HS-27A (cell line): ENCODE measurements around the gene GFM1.

Source experiments
- DNase-seq: peaks from one replicate; pipeline ENCODE4 v3.0.0-alpha.2; 2012; ENCODE audit warnings: low read depth, missing footprints

The GFM1 gene

DNA sequence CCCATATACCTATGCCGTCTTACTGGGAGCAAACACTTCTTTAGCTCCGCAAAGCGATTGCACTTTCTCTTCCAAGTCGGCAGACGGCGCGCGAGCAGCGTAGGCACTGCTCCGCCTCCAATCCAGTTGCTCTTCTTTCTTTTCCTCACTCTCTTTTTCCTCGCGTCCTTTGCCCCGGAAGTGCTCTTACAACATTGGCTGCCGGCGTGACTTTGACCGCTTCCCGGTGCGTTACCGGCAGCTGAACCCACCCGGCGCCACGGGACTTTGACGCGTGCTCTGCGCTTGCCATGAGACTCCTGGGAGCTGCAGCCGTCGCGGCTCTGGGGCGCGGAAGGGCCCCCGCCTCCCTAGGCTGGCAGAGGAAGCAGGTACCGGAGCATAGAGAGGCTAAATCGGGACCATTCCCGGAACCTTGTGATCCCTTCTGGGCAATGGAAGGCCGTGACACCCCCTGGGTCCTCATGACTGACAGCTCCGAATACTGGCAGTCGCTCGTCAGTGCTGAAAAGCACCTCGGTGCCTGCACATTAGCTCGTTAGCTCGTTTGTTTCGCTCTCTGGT lies at the start of gene GFM1:
GFM1 (plus strand) TSS at position 183 of the 564 bp plus-strand sequence; CDS start at position 291, 108 bp downstream.
- peak; percentile 76 for DNase-seq

DNA sequence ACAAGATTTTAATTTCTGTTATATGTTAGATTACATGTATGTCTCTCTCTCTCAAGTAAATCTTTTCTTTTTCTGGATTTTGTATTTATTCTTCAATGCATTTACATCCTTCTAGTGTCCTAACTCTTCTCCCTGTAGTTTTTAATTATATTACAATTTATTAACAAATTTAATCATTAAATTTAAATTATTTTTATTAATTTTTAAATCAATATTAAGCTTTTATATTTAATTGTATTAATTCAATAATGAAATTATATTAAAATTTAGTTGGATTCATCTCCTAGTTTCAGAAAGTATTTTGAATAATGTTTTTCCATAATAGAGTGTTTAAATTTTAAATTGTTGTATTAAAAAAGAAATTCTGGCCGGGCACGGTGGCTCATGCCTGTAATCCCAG lies 43.5 kb upstream of the GFM1 start:
- DNase-seq: no peak

DNA sequence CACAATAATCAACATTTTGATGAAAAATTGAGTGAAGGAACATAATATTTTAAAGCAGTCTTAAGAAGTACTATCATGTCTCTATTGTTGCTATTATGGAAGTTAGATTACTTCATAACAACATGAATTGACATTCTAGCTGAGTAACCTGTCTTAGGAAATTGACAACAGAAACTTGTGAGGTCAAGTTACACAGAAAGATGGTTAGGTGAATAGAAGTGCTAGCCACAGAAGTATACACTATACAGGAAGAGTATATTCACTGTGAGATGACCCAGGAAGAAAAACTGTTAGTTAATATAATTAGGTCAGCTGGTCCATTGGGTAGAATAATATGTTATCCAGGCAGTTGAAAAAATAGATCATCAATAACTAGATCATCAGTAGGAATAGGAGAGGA lies 42.1 kb upstream of the GFM1 start:
- no peak for DNase-seq

DNA sequence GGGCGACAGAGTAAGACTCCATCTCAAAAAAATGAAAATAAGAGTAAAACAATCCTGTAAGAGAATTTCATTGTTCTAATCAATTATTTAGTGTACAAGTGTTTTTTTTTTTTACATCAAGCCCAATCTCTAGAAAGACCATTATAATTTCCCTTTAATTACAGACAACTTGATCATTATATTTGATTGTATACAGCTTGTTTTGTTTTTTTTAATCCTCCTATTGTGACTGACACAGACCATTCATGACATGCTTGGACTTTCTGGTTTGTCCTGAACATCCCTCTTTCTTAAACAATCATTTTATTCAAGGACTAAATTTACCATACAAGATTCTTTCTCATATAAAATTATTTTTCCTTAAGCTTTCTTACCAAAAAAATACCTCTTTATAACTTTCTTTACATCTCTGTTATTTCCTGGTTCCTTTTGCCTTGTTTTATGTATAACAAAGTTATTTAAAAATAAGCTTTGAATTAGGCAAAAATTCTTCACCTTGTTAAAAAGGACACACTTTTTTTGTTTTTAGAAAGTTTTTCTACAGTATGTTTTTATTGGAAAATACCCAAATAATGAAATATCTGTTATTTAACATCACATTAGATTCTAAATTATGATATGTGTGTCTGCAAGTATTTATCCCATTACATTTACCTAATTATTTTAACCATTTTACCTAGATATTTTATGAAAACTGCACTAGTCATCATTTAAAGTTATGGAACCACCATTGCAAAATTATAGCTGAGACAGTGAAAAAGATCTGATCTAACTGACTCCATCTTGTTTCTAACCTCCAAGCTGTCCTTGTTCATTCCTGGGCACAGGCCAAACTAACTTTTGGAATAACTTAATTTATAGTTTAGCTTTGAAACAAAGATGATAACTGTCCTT lies 26.1 kb upstream of the GFM1 start:
- no peak for DNase-seq

- no peak for DNase-seq
Measured at GRCh38 chr3:158625881-158626280, 18.4 kb upstream of the GFM1 start.

- no peak for DNase-seq
Measured at GRCh38 chr3:158631981-158632380, 12.3 kb upstream of the GFM1 start.

DNA sequence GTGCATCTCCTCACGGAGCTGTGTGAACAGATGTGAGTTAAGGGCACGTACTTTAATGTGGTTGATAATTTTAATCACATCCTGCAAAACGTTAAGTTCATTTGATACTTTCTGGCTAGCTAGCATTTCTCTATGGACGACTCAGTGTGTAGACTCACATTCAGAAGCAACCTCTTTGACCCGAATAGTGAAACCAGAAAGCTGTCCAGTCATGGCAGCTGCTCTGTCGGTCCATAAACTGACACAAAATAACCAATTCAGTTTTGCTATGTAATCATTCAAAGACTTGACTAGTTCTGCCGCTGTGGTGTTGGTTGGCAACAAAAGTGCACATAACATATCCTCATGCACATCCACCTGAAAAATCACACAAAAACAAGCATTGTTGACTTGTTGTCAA lies 3.7 kb upstream of the GFM1 start:
- no peak for DNase-seq

GRCh38 chr3:158642005-158642404 lies 2.3 kb upstream of the GFM1 start:
- DNase-seq: no peak

- DNase-seq: no peak
Measured at GRCh38 chr3:158642474-158643210, 1.7 kb upstream of the GFM1 start.

GRCh38 chr3:158649791-158650190 lies 5.5 kb downstream of the GFM1 start:
- no peak for DNase-seq

DNA sequence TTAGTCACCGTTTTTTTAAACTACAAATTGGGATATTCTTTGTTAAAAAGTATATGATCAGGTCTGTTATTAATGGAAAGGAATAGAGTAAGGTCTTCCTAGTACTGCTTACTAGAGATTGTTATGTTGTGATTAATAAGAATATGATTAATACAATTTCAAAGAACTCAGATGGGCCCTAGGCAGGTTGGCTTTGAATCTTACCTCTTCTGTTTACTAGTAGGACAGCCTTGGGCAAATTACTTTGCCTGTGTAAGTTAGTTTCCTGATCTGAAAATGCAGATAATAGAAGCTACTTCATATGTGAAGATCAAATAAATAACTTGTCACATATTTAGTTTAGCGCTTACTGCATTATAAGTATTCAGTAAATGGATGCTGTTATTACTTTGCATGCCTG lies 6.9 kb downstream of the GFM1 start:
- no peak for DNase-seq

- DNase-seq: no peak
Measured at GRCh38 chr3:158652463-158652862, 8.1 kb downstream of the GFM1 start.

DNA sequence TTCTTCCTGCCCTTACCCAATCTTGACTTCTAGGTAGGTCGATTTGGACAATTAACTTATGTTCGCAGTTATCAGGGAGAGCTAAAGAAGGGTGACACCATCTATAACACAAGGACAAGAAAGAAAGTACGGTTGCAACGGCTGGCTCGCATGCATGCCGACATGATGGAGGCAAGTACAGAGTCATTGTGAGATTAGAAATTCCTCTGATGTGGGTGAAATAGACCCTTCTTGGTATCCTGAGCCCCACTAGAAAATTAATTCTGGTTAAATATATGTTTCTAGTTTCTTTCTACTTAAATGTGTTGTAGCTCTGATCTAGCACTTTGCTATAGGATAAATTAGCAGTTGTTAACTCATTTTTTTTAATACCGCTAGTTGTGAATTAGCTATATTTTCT lies 14.6 kb downstream of the GFM1 start:
- no peak for DNase-seq

DNA sequence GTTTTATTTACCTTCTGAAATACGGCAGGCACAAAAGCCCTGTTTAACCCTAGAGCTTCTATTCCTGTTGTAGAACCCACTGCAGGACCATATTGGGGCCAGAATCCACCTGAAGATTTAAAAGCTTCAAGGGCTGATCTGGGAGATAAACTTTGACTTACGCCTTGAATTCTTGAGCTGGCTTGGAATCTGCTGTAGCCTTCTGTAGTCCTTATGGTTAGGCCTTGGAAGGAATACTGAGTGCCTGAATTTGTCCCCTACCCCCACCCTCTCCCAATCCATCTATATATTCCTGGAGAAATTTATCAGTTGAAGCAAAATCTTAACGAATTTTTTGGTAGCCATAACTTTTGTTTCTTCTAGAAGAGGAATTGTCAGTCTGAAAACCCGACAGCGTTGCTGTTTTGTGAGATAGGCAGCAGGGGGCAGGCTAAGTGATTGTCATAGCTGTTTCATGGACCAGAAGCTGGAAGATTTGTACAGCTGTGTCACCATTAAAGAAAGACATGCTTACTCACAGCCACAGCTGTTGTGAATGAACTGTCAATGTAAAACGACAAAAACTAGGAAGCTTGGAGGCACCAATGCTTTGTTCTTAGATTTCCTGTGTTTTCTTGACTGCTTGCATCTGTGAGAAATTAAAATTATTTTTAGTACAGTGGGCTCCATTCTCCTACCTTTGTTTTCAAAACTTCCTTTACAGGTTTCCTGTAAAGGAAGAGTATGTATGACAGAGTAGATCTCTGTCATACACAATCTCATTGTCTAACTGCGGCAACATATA lies 15.3 kb downstream of the GFM1 start:
- peak; percentile 23 for DNase-seq

DNA sequence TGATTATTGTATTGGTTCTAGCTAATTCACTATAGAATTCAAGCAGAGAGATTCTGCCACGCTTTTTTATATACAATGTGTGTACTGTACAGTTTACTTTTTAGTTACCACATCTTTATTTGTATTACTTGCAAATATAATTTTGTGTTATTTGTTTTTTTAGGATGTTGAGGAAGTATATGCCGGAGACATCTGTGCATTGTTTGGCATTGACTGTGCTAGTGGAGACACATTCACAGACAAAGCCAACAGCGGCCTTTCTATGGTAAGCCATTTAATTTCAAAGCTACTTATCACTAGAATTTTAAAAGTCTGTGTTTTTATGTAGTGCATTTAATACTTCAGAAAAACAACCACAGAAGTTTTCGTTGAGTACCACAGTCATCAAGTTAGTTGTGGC lies 16.4 kb downstream of the GFM1 start:
- no peak for DNase-seq

GRCh38 chr3:158663246-158663645 lies 18.9 kb downstream of the GFM1 start:
- DNase-seq: no peak

DNA sequence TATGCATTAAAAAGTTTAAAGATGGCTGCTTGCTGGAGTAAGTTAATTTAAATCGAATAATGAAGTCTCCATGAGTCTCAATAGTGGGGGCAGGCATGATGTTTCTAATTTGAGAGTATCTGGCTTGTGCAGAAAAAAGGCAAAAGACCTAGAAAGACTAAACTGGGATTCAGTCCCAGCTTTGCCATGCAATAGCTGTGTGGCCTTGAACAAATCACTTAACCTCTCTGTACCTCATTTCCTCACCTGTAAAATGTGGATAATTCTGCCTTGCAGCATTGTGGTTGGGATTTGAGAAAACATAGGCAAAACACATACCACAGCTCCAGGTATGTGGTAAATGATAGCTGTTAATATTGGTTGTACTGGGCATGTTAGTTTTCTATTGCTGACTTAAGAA lies 19.5 kb downstream of the GFM1 start:
- no peak for DNase-seq

GRCh38 chr3:158666416-158666815 lies 22.1 kb downstream of the GFM1 start:
- DNase-seq: no peak

DNA sequence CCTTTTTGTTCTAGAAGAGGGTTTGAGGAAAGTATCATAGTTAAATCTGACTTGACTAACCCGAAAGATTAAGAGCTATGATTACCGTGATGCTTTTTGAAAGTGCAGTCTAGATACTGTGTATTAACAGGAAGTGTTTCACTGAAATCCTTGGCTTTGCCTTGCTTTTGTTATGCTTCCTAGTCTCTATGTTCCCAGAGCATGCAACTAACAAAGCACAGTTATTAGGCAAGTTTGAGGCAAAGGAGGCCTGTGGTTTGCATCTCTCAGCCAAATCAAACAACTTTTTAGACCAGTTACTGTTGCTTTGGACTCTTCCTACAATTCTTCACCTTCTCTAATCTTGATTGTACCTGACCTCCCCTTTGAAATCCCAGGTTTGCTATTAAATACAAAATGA lies 24.2 kb downstream of the GFM1 start:
- DNase-seq: no peak

DNA sequence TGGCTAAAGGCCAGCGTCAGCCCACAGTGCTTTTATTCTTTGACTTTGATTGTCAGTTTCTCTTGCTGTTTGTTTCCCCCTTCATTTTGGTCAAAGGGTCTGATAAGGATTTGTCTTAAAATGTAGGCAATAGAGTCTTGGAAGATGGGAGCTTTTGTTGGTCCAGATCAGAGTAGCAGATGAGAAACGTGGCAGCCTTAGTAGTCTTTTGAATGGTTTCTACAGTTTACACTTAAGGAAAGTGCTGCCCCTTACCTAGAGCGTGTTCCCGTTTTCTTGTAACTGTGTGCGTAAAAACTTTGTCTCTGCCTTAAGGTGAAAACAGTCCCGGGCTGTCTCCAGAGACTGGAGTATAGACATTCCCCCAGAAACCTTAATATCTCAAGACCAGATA lies 27.5 kb downstream of the GFM1 start:
- no peak for DNase-seq

DNA sequence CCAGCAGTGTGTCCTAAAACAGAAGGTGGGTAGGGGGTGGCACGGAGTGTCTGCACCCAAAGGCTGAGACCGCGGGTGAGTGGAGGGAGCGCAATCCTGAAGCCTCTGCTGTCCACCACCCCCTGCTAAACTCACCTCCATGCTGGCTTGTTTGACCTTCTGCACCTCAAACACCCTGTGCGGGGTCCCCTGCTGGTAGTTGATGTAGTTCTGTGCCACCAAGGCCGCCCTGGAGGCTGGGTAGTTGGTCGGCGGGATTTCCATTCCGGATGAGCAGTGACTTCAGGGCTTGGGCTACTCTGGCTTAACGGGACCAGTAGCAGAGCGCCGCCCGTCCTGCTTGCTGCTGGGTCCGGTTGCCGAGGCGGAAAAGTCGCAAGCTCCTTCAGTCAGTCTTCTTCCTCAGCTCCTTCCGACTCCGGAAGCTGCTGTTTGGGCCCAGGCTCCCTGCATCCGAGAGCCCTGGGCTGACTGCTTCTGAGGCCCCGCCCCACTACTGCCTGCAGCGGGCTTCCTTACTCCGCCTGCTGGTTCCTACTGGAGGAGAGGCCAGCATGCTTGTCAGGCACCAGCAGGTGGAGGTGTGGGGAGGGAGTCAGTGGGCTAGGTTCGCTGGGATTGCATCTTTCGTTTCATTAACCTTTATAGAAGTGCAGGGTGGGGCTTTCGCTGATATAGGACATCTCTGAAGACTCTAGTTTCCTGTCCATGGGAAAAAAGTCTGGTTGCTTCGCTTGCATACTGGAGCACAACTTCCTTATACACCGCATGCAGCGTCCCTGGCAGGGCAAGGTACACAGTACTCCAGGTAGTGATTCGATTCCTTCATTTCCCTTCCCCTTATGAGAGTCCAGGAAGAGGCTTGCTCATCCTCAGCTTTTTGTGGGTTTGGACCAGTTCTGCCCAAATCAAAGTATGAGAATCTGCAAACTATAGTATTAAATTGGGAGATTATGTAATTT lies 28.2 kb downstream of the GFM1 start, which contains the start of gene LXN:
LXN (minus strand) TSS at position 434 of the 962 bp plus-strand sequence; CDS start at position 264, 170 bp downstream.
- no peak for DNase-seq
